D341Med (cell line): ENCODE results near the gene MAP2K3.
"Not testable (repeated sequence)": the region's sequence is repeated elsewhere in the genome, so short reads cannot be mapped to it uniquely, and the experiment has no call there.

Experiments used
- DNase-seq: peaks from one replicate; pipeline ENCODE4 v3.0.0; 2012; ENCODE audit warnings: low spot score

The MAP2K3 gene

DNA sequence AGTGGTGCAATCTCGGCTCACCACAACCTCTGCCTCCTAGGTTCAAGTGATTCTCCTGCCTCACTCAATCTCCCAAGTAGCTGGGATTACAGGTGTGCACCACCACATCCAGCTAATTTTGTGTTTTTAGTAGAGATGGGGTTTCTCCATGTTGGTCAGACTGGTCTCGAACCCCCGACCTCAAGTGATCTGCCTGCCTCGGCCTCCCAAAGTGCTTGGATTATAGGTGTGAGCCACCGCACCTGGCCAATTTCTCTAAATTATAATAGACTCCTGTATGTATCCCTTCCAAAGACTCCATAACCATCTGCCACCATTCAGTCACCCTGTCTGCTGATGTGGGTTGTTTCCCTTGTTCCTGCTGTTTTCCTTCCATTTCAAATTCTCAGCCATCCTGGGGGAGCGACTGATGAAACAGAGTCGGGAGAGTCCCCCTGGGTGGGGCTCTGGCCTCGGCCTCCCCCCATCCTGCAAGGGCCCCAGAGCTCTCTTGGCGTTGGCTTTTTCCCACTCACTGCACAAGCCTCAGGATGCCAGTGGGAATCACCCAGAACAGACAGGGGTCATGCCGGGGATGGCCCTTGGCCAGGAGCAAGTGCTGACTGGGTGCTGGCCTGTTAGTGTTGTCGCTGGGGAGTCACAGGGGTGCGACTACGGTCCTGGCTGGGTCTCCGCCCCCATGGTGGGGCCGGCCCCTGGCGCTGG is 25.7 kb downstream of the MAP2K3 start:
- DNase-seq = not testable (repeated sequence)

GRCh38 chr17:21310766-21311602 is 26.5 kb downstream of the MAP2K3 start:
- not testable (repeated sequence) for DNase-seq

GRCh38 chr17:21313320-21313719 is 28.8 kb downstream of the MAP2K3 start:
- no peak for DNase-seq

DNA sequence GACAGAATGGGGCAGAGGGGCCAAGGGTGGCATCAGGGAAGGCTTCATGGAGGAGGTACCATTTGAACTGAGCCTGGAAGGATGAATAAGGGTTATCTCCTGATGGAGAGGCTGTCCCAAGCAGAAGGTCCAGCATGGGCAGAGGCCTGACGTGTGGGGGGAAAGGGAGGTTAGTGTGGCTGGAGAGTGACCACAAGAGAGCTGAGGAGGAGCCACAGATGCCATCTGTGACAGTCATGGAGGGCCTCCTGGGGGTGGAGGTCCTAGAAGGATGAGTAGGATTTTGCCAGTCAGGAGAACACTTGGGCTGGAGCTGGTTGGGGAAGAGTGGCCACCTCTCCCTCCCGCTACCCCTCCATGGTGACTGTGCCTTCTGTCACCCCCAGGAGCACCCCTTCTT is 29.2 kb downstream of the MAP2K3 start:
- DNase-seq = not testable (repeated sequence)

- DNase-seq = not testable (repeated sequence)
Observed at GRCh38 chr17:21314261-21314664, 29.8 kb downstream of the MAP2K3 start.

DNA sequence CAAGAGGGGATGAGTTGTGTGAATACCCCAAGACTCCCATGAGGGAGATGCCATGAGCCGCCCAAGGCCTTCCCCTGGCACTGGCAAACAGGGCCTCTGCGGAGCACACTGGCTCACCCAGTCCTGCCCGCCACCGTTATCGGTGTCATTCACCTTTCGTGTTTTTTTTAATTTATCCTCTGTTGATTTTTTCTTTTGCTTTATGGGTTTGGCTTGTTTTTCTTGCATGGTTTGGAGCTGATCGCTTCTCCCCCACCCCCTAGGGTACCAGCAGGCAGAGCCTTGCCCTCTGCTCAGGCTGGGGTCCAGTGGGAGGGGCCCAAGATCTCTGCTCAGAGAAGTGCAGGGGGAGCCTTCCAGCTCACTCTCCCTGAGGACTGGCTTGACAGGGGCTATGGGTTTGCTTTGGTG is 30.2 kb downstream of the MAP2K3 start:
- not testable (repeated sequence) for DNase-seq

DNA sequence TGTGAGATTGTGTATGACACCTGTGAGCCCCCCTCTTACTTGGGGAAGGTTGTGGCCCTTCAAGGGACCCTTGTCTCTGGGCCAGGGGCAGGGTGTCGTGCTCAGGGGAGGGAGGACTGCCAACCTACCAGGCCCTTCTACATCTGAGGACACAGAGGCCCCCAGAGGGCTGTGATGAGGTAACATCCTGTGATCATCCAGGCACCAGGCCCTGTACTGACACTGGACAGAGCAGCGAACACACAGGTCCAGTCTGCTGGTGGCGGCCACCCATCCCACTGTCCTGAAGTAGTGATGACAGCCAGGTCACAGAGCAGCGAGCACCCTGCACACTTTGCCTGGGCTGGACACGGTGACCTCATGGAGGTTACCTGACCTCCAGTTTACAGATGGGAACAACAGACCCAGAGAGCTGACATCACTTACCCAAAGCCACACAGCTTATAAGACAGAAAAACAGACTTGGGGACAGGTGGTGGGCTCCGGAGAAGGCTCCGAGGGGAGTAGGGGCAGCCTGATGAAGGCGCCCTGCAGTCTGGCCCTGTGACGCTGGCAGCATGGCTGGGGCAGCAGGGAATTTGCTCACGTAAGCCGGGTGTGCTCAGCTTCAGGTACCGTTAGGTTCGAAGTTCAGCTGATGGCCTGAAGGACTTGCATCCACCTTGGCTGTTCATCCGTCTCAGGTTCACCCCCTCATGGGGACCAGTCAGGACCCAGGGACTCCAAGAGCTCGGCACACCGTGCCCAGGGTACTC is 30.9 kb downstream of the MAP2K3 start:
- DNase-seq = not testable (repeated sequence)

DNA sequence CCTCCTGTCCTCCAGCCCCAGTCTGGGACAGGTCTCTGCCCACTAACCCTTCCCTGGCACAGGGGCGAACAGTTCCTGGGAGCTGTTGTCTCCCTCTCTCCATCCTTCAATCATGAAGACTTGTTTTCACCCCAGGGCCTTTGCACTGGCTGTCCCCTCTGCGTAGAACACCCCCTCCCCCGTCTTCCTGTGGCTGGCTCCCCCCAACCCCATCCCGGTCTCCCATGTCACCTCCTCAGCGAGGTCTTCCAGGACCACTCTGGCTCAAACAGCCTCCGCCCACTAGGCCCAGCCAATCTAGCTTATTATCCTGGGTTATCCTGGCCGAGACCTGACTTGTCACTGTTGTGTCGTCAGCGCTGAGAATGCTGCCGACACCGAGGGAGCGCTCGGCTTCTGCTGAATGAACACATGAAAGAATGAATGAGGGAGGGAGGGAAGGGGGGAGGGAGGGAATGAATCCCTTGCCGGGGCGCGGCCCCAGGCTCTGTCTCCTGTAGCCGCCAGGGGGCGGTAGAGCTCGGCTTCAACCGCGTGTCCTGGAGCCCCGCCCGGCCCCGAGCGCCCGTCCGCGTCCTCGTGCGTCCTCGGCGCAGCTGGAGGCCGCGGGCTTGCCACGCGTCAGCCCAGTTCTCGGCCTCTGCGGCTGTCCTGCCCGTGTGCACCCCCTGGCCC is 31.8 kb downstream of the MAP2K3 start:
- not testable (repeated sequence) for DNase-seq

- DNase-seq = not testable (repeated sequence)
Observed at GRCh38 chr17:21316887-21317500, 32.5 kb downstream of the MAP2K3 start.

DNA sequence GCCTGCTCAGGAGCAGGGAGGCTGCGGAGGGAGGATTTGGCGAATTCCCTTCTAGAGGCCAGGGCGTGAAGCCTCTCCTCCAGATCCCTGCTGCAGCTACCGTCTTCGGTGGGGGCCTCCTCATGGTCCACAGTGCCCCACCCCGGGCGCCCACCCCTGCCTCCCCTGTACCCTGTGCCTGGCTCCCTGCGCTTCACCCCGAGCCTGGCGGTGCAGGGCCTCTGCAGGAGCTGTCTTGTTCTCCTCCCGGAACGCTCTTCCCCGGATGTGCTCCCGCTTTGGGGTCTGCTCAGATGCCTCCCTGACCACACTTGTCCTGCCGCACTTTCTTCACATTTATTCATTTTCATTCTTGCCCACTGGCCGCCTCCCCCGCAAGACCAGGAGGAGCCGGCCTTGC is 33.3 kb downstream of the MAP2K3 start:
- DNase-seq = not testable (repeated sequence)

DNA sequence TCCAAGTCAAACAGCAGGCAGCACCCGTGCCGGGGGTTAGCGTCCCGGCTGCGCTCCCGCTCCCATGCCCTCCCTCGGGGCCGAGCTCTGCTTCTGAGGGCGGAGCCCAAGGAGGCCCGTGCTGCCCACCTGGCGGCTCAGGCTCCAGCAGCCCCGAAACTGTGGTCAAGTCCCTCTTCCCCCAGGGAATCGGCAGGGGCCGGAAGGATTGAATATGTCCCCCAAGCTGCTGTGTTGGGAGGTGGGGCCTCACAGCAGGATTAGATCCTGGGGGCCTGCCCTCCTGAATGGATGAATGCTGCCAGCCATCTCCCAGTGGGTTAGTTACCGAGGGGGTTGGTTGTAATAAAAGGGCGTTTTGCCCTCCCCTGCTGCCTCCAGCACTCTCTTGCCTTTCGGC is 33.9 kb downstream of the MAP2K3 start:
- DNase-seq = no peak

- not testable (repeated sequence) for DNase-seq
Observed at GRCh38 chr17:21318856-21319255, 34.3 kb downstream of the MAP2K3 start.

DNA sequence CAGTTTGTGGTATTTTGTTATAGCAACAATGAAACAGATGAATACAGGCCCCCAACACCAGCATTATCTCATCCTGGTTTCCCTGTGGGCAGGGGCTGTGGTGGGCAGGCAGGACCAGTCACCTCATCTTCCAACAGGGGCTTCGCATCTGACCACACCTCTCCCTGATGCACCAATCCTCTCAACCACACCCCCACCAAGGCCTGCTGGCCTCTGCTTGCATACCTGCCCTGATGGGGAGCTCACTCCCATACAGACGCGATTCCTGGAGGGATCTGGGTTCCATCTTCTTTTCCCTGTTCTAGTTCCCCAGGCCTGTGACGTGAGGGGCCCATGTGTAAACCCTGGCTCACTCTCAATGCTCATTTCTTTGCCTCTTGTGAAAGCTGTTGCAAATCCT is 34.7 kb downstream of the MAP2K3 start:
- not testable (repeated sequence) for DNase-seq

DNA sequence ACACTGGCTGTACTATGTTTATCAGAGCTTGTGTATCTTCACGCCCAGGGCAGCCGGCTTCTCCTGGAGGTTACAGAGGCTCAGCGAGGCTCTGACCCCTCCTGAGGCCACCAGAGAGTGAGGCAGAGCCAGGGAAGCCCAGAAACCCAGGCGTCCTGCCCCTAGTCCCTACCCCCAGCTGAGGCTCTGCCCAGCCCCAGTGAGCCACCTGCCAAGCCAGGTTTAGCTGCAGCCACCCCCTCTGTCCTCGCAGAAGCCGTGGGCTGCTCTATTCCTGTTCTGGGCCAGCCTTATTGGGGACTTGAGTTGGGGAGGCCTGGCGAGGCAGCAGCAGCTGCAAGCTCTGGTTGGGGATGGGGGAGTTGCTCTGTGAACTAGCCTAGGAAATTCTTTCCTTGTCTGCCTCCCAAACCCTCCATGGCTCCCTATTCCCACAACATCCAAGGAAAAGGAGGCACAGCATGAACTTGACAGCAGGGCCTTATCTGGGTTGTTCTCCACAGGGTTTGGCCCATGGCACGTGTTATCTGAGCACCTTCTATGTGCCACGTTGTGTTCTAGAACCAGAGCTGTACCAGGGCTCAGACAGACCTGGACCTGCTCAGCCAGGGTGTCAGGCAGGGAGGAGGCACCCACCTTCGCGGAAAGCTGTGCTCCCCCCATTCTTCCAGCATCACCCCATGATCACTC is 35.3 kb downstream of the MAP2K3 start:
- not testable (repeated sequence) for DNase-seq

- not testable (repeated sequence) for DNase-seq
Observed at GRCh38 chr17:21320430-21320829, 35.9 kb downstream of the MAP2K3 start.

- DNase-seq = not testable (repeated sequence)
Observed at GRCh38 chr17:21321061-21321460, 36.5 kb downstream of the MAP2K3 start.

- not testable (repeated sequence) for DNase-seq
Observed at GRCh38 chr17:21321744-21322191, 37.3 kb downstream of the MAP2K3 start.

DNA sequence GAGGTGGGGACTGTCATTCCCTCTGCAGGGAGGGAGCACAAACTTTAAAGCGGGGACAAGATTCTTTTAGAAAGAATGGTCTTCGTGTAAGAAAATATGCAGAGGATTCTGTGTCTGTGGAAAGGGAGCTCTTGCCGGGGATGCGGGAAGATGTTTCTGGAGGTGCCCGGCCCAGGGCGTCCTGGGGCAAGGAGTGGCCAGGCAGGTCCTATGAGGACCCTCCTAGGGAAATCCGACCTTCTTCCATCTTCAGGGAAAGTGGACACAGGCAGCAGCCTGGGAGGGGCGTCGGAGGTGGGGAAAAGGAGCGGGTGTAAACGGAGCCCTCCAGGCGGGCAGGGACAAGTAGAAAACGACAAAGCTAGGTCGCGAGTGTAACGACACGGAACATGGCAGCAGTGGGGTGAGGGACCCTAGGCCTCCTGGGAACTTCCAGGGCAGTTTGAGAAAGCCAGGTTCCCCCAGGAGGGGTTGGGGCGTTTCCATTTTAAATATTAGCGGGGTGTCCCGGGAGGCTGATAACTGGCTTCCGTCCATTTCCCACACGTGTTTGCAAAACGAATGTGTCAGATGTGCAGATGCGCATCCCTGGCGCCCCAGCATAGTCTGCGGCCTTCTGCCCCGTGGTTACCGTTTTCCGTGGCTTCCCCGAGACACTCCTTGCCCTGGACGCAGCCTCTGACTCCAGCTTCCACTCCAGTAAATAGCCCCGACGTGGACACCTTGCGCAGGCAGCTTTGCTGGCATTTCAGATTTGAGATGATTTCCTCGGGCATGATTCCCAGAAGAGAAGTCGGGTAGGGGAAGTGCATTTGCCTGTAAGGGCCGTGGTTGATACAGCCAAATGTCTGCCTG is 39.0 kb downstream of the MAP2K3 start:
- not testable (repeated sequence) for DNase-seq

DNA sequence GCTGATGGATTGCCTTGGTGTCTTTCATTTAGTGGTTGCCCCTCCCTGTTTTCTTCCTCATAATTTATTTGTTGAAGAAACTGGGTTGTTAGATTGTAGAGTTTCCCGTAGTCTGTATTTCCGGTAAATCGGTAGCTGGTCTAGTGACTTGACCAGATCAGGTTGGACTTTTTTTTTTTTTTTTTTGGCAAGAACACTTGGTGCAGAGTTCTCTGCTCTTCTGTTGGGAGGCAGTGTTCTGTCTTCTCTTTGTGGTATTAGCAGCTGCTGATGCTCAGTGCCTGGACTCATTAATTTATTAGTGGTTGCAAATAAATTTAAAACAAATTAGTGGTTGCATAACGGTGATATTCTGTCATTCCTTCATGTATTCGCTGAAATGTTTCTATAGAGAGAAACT is 40.2 kb downstream of the MAP2K3 start:
- not testable (repeated sequence) for DNase-seq

GRCh38 chr17:21327921-21328320 is 43.4 kb downstream of the MAP2K3 start:
- not testable (repeated sequence) for DNase-seq
